GM21447 (cell line): ENCODE data around the gene SAMD1.
"Not testable (repeated sequence)": the region's sequence is repeated elsewhere in the genome, so short reads cannot be mapped to it uniquely, and the experiment has no call there.

ENCODE experiments used
- ATAC-seq: cut with Tn5 transposase; IDR thresholded peaks from one replicate; pipeline ENCODE4 v1.9.1; 2021; ENCODE audit not compliant: unreplicated experiment

Gene SAMD1

GRCh38 chr19:14061751-14062557 is 28.6 kb downstream of the SAMD1 start, which contains the start of gene PALM3:
Gene PALM3, minus strand, starts transcription at chr19:14062076. Its CDS starts 96 bp downstream, at chr19:14061980.
- no peak for ATAC-seq

GRCh38 chr19:14061081-14061749 is 29.3 kb downstream of the SAMD1 start:
- ATAC-seq: no peak

- ATAC-seq: no peak
These were observed 30.8 kb downstream of the SAMD1 start for GRCh38 chr19:14059652-14060155.

- no peak for ATAC-seq
These were observed 31.5 kb downstream of the SAMD1 start for GRCh38 chr19:14059093-14059480.

- no peak for ATAC-seq
These were observed 32.1 kb downstream of the SAMD1 start for GRCh38 chr19:14058182-14059092.

GRCh38 chr19:14056741-14057356 is 33.7 kb downstream of the SAMD1 start:
- no peak for ATAC-seq

- no peak for ATAC-seq
These were observed 34.4 kb downstream of the SAMD1 start for GRCh38 chr19:14056069-14056666.

GRCh38 chr19:14055396-14055795 is 35.2 kb downstream of the SAMD1 start:
- ATAC-seq: no peak

GRCh38 chr19:14054721-14055120 is 35.8 kb downstream of the SAMD1 start:
- ATAC-seq: no peak

GRCh38 chr19:14054099-14054498 is 36.5 kb downstream of the SAMD1 start:
- no peak for ATAC-seq

GRCh38 chr19:14053500-14053899 is 37.1 kb downstream of the SAMD1 start:
- no peak for ATAC-seq

GRCh38 chr19:14053032-14053431 is 37.5 kb downstream of the SAMD1 start:
- ATAC-seq: no peak

GRCh38 chr19:14052470-14052869 is 38.1 kb downstream of the SAMD1 start:
- no peak for ATAC-seq

- no peak for ATAC-seq
These were observed 38.6 kb downstream of the SAMD1 start for GRCh38 chr19:14051980-14052379.

- not testable (repeated sequence) for ATAC-seq
These were observed 39.6 kb downstream of the SAMD1 start for GRCh38 chr19:14050961-14051360.

- ATAC-seq: no peak
These were observed 40.0 kb downstream of the SAMD1 start for GRCh38 chr19:14050512-14050911.

- ATAC-seq: no peak
These were observed 42.0 kb downstream of the SAMD1 start for GRCh38 chr19:14048443-14049153.

GRCh38 chr19:14047866-14048265 is 42.7 kb downstream of the SAMD1 start:
- not testable (repeated sequence) for ATAC-seq
